GM23338 (cell line): Measurements from ENCODE around the gene HENMT1. TPM values are rescaled to one million over a fixed set of nuclear protein-coding genes. Genes with fewer than 3 reads are reported as not detected.
"Not testable (repeated sequence)": the region's sequence is repeated elsewhere in the genome, so short reads cannot be mapped to it uniquely, and the experiment has no call there.

Experiments used
- ATAC-seq: fragments of 200-7000 bp; cut with Tn5 transposase; 3 replicates; pipeline ENCODE4 v1.9.1; 2020
- DNase-seq: peaks from one replicate; pipeline ENCODE4 v3.0.0-alpha.2; 2015; ENCODE audit warnings: low spot score
- H2AFZ ChIP-seq: fragments of 200-600 bp; sonication (generic); 2 replicates; pipeline ENCODE4 v1.8.0; 2016; ENCODE audit warnings: antibody characterized with exemption, mild to moderate bottlenecking, moderate library complexity
- H3F3A ChIP-seq: fragments of 200-600 bp; sonication (generic); replicated peaks from 2 replicates; pipeline ENCODE4 v1.8.0; 2017; ENCODE audit warnings: antibody characterized with exemption, mixed run types, low read depth
- H3K27ac ChIP-seq: fragments of 200-600 bp; sonication (generic); 2 replicates; pipeline ENCODE4 v1.6.1; 2016; ENCODE audit warnings: low read depth
- H3K27me3 ChIP-seq: fragments of 200-600 bp; sonication (generic); 2 replicates; pipeline ENCODE4 v1.8.0; 2016; ENCODE audit warnings: mild to moderate bottlenecking, mixed run types, moderate library complexity; ENCODE audit not compliant: insufficient read depth
- H3K36me3 ChIP-seq: fragments of 200-600 bp; sonication (generic); 2 replicates; pipeline ENCODE4 v1.8.0; 2016; ENCODE audit warnings: mild to moderate bottlenecking; ENCODE audit not compliant: insufficient read depth
- H3K4me1 ChIP-seq: fragments of 200-600 bp; sonication (generic); 2 replicates; pipeline ENCODE4 v1.8.0; 2016; ENCODE audit warnings: mild to moderate bottlenecking, moderate library complexity; ENCODE audit not compliant: insufficient read depth
- H3K4me2 ChIP-seq: fragments of 200-600 bp; sonication (generic); 2 replicates; pipeline ENCODE4 v1.7.1; 2017; ENCODE audit warnings: mixed run types
- H3K4me3 ChIP-seq: fragments of 200-600 bp; sonication (generic); 2 replicates; pipeline ENCODE4 v1.6.1; 2016; ENCODE audit warnings: mixed run types
- H3K79me2 ChIP-seq: fragments of 200-600 bp; sonication (generic); replicated peaks from 2 replicates; pipeline ENCODE4 v1.8.0; 2017; ENCODE audit warnings: mild to moderate bottlenecking; ENCODE audit not compliant: insufficient read depth
- H3K9me2 ChIP-seq: fragments of 200-600 bp; sonication (generic); 2 replicates; pipeline ENCODE4 v1.8.0; 2017; ENCODE audit not compliant: insufficient read depth
- H4K20me1 ChIP-seq: fragments of 200-600 bp; sonication (generic); replicated peaks from 2 replicates; pipeline ENCODE4 v1.8.0; 2017; ENCODE audit warnings: mild to moderate bottlenecking; ENCODE audit not compliant: insufficient read depth
- H3K27ac Mint-ChIP-seq: 2 replicates; pipeline ENCODE4 v1.8.0; 2020; ENCODE audit warnings: inconsistent platforms, mild to moderate bottlenecking, moderate library complexity, mixed read lengths
- H3K27me3 Mint-ChIP-seq: 3 replicates; pipeline ENCODE4 v1.8.0; 2022; ENCODE audit warnings: low read depth, mild to moderate bottlenecking, moderate library complexity, mixed read lengths, inconsistent platforms; ENCODE audit not compliant: insufficient read depth, poor library complexity
- H3K36me3 Mint-ChIP-seq: 3 replicates; pipeline ENCODE4 v1.8.0; 2021; ENCODE audit warnings: low read depth, mild to moderate bottlenecking, inconsistent platforms, moderate library complexity, mixed read lengths
- H3K4me1 Mint-ChIP-seq: 3 replicates; pipeline ENCODE4 v1.8.0; 2020; ENCODE audit warnings: mild to moderate bottlenecking, inconsistent platforms, mixed read lengths
- H3K4me3 Mint-ChIP-seq: 3 replicates; pipeline ENCODE4 v1.8.0; 2021; ENCODE audit warnings: moderate library complexity, mild to moderate bottlenecking, inconsistent platforms, mixed read lengths
- H3K9me3 Mint-ChIP-seq: 3 replicates; pipeline ENCODE4 v1.8.0; 2020; ENCODE audit warnings: moderate library complexity, mild to moderate bottlenecking, inconsistent platforms, mixed read lengths
- ETS1 ChIP-seq: IDR thresholded peaks from 2 replicates; pipeline ENCODE4 v1.6.1; 2016; ENCODE audit warnings: antibody characterized with exemption
- EZH2 ChIP-seq: fragments of 200-600 bp; sonication (generic); IDR thresholded peaks from one replicate; pipeline ENCODE4 v1.8.0; 2017; ENCODE audit warnings: antibody characterized with exemption, mild to moderate bottlenecking, low read depth; ENCODE audit not compliant: unreplicated experiment
- NANOG ChIP-seq: IDR thresholded peaks from 2 replicates; pipeline ENCODE4 v1.6.1; 2016; ENCODE audit warnings: antibody characterized with exemption, borderline replicate concordance
- ZNF114 ChIP-seq: fragments of 250-450 bp; sonication (Bioruptor Pico); IDR thresholded peaks from 2 replicates; pipeline ENCODE4 v1.5.0; 2020; ENCODE audit warnings: mild to moderate bottlenecking, moderate library complexity
- ZNF462 ChIP-seq: fragments of 250-450 bp; sonication (Bioruptor Pico); IDR thresholded peaks from 2 replicates; pipeline ENCODE4 v1.5.0; 2020; ENCODE audit warnings: mild to moderate bottlenecking, moderate library complexity
- polyA plus RNA-seq: library from polyadenylated mRNA; unstranded; fragments of >200 nt; fragmentation: Nextera tagmentation; extraction: Ambion mirVana; gene quantifications from 2 replicates; pipeline ENCODE4 v1.2.1, GENCODE V29; 2016
- total RNA-seq: library from RNA; depleted of rRNA; stranded (reverse); fragments of >200 nt; shearing (Covaris generic); gene quantifications from 2 replicates; pipeline ENCODE4 v1.2.3, GENCODE V29; 2014

Gene HENMT1
- total and polyA plus RNA-seq, 2 experiments from 2014 or later: 4.7 to 9.7 TPM

- H3K27me3 Mint-ChIP-seq, H3K27me3 ChIP-seq, H3K9me3 Mint-ChIP-seq, H3K4me2 ChIP-seq, H3K36me3 ChIP-seq, H2AFZ ChIP-seq, DNase-seq, H3K4me1 Mint-ChIP-seq, H3K4me3 Mint-ChIP-seq, H3K27ac Mint-ChIP-seq, H3K9me2 ChIP-seq, H3K27ac ChIP-seq, H3F3A ChIP-seq, H3K79me2 ChIP-seq, H4K20me1 ChIP-seq, ATAC-seq, H3K36me3 Mint-ChIP-seq, H3K4me3 ChIP-seq, H3K4me1 ChIP-seq: not testable (repeated sequence)
Measured at GRCh38 chr1:108640863-108641262, 20.0 kb downstream of the HENMT1 start.

- no peak for ATAC-seq
Measured at GRCh38 chr1:108639899-108640560, 20.9 kb downstream of the HENMT1 start.

More at GRCh38 chr1:108639899-108640560, 20.9 kb downstream of the HENMT1 start:
- no peak overlapping the region for H3K27ac ChIP-seq
- H3K4me1 ChIP-seq: no peaks in the 10 kb centered on the region
- H3K4me3 Mint-ChIP-seq: no peak overlapping the region
- no peak overlapping the region for H2AFZ ChIP-seq
- H3K79me2 ChIP-seq: no peaks in the 10 kb centered on the region
- H3K36me3 ChIP-seq: no peaks in the 10 kb centered on the region; the same call in 1 of the 2 replicates
- no peaks in the 10 kb centered on the region for H3K9me2 ChIP-seq
- no peaks in the 10 kb centered on the region for H3K4me1 Mint-ChIP-seq
- H3K9me3 Mint-ChIP-seq: no peaks in the 10 kb centered on the region
- DNase-seq: no peak
- H3K4me3 ChIP-seq: no peak overlapping the region
- H3K4me2 ChIP-seq: no peak overlapping the region
- no peaks in the 10 kb centered on the region for H4K20me1 ChIP-seq
- H3K36me3 Mint-ChIP-seq: peaks cover 9% of the 10 kb centered on the region; the same call in 2 of the 3 replicates
- H3K27me3 Mint-ChIP-seq: no peaks in the 10 kb centered on the region
- H3K27me3 ChIP-seq: no peaks in the 10 kb centered on the region
- no peak for TF ChIP-seq NANOG
- TF ChIP-seq ZNF114 (CRISPR knock-in tag): no peak
- no peak for TF ChIP-seq ZNF462 (CRISPR knock-in tag)
- TF ChIP-seq ETS1: no peak
- TF ChIP-seq EZH2: no peak
- H3K27ac Mint-ChIP-seq: no peak overlapping the region
- H3F3A ChIP-seq: no peaks in the 10 kb centered on the region
